ENCODE measurements around the gene CD84.

DNA sequence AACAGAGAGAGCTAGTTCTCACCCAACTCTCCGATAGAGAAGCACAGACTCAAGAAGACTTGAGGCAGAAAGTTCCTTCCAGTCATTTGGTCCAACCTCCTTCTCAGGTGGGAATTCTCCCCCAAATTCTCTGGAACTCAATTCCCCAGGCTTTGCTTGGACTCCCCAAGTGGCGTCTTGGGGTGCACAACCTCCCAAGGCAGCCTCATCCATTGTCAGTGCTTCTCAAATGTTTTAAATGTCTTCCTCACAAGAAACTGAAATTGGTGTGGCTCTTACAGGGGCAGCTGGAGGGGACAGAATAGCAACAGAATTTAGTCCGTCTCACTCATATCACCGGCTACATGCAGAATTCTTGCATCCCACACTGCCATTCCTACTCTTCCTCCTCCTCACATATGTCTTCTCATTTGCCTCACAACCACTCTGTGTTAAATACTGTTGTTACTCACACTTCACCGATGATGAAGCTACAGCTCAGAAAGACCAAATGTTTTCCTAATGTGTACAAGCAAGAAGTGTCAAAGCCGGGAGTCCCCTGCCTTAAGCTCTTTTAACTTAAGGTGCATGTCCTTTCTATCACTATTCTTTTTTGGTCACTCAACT lies 33.4 kb upstream of the CD84 start:
- TF ChIP-seq, protein P1, sequence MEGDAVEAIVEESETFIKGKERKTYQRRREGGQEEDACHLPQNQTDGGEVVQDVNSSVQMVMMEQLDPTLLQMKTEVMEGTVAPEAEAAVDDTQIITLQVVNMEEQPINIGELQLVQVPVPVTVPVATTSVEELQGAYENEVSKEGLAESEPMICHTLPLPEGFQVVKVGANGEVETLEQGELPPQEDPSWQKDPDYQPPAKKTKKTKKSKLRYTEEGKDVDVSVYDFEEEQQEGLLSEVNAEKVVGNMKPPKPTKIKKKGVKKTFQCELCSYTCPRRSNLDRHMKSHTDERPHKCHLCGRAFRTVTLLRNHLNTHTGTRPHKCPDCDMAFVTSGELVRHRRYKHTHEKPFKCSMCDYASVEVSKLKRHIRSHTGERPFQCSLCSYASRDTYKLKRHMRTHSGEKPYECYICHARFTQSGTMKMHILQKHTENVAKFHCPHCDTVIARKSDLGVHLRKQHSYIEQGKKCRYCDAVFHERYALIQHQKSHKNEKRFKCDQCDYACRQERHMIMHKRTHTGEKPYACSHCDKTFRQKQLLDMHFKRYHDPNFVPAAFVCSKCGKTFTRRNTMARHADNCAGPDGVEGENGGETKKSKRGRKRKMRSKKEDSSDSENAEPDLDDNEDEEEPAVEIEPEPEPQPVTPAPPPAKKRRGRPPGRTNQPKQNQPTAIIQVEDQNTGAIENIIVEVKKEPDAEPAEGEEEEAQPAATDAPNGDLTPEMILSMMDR (IDR thresholded peaks at IDR 0.05; ENCODE audit: low read depth, low read length, poor library complexity, severe bottlenecking) = no peak
- no peak for TF ChIP-seq EZH2phosphoT487 (IDR thresholded peaks at IDR 0.05; ENCODE audit: borderline replicate concordance, low read length)

Data from DOHH2 (cell line).